Cortex of kidney (tissue), 1 donor: ENCODE results near the gene GNPDA1.

Source experiments
- DNase-seq: peaks from one replicate; lab custom pipeline; 2025; lab: John Stamatoyannopoulos, UW

GNPDA1 gene

DNA sequence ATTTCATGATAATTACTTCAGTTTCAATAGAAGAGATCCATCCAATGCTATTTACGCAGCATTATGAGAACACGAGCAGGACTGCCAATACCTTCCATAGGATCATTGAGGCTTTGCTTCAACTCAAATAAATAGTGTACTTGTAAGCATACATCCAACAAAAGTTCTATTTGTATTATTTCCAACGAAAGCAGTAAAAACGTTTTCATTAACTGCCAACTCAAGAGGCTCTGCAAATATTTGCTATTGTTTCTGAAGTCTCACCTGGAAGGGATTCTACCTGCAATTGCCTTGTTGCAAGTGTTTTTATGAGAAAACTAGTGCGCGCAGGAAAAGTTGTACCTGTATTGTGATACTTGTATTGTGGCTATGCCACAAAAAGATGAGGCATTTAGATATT, 11.0 kb upstream of the GNPDA1 start:
- no peak for DNase-seq

- DNase-seq: no peak
Observed at GRCh38 chr5:142020122-142020659, 7.4 kb upstream of the GNPDA1 start.

DNA sequence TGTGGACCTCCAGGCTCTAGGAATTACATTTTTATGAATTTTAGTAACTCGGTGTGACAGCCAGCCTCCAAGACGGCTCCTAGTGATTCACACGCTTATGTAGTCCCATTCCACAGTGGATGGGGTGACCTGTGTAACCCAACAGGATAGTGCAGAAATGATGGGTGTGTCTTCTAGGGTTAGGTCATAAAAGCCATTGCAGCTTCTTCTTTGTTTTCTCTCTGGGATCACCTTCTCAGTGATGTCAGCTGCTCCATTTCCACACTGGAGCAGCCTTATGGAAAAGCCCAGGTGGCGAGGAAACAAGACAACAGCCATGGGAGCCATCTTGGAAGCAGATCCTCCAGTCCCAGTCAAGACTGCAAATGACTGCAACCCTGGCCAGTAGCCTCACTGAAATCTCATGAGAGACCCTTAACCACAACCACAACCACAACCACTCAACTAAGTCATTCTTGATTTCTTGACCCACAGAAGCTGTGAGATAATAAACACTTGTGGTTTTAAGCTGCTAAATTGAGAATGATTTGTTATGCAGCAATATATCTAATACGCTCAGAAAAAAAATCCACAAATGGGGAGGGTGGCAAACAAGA, 5.1 kb upstream of the GNPDA1 start:
- DNase-seq: no peak

DNA sequence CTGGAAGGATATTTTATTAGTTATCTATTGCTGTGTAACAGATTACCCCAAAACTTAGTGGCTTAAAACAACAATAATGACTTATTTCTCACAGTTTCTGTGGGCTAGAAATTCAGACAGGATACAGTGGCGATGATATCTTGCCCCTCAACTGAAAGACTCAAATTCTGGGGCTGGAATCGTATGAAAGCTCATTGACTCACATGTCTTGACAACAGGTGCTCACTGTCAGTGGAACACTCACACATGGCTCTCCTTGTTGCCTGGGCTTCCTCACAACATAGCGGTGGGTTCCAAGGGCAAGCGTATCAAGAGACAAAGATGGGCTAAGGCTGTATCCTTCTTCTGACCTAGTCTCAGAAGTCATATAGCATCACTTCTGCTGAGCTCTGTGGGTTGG, 3.7 kb upstream of the GNPDA1 start:
- DNase-seq: no peak

DNA sequence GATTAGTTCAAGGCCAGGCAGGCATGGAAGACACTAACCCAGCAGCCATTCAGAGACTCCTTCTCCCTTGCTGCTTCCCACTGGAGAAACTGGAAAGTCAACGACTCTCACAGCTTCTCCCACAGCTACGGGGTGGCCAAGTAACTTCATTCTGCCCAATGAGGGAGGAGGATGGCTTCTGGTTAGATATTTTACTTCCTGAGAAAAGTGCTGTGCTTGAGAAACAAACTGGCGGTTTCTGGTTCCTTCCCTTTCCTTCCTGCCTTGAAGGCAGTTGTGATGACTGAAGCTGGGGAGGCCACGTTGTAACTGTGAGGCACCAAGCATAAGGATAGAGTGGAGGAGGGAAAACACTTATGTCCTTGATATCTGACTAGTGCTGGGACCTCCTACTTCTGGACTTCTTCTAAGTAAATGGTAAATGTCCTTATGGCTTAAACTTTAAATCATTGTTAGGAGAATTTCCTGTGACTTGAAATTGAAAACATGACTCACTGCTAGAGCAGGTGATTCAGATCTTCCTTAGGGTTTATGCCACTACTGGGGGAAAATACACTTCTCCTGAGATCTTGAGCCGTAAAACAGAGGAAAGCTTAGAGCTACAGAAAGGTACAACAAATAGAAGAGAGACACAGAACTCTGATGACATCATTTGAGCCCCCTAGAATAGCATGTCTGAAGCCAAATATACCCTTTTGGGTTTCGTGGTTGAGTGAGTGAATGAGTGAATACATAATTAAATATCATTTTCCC, 3.1 kb upstream of the GNPDA1 start:
- no peak for DNase-seq

GRCh38 chr5:142014911-142015584, 2.2 kb upstream of the GNPDA1 start:
- no peak for DNase-seq

DNA sequence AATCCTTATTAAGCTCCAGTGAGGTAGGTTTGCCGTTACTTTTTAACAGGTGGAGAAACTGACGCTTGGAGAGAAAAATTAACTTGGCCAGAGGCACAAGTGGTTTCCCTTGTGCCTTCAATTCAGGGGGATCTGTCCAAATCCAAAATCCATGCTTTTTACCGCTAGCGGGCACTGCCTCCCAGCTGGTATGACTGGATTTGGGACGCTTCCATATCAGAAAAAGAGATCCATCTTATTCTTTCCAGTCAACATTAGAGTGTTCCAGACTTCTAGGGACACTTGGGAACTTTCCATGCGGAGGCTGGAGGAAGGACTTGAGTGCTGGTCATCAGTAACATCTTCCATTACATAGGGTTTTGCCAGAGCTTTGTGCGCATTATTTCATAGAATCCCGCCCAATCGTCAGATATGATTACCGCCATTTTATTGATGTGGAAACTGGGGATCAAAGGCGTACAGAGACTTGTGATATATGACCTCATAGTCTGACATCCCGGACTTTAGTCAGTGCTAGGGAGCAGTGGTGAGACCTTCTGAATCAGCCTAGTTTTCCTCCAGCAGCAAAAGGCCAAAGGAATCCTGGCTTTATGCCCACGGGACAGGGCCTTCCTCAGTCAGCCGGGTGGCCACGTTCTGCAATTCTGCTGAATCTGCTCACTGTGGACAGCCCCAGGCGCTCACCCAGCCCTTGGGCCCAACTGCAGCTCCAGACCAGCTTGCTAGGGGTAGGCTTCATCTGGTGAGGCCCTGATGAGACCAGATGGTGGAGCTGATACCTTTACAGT, 1.1 kb upstream of the GNPDA1 start:
- DNase-seq: no peak

GRCh38 chr5:142012186-142012785, 541 bp downstream of the GNPDA1 start:
- no peak for DNase-seq

GRCh38 chr5:142011572-142012185, 1.1 kb downstream of the GNPDA1 start:
- no peak for DNase-seq

DNA sequence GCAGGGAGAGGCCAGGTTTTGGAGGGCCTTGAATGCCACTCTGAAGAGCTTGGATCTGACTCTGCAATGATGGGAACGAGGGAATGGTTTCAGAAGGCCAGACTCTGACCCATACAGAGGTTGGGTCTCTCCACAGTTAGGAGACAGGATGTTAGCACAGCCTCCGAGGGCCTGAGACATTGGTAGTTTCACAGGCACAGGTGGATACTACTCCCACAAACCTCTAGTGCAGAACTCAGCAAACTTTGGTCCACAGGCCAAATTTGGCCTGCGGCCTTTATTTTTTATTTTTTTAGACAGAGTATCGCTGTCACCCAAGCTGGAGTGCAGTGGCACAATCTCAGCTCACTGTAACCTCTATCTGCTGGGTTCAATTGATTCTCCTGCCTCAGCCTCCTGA, 2.9 kb downstream of the GNPDA1 start:
- no peak for DNase-seq

- DNase-seq: no peak
Observed at GRCh38 chr5:142008813-142009212, 4.0 kb downstream of the GNPDA1 start.

- no peak for DNase-seq
Observed at GRCh38 chr5:142007237-142007544, 5.6 kb downstream of the GNPDA1 start.

DNA sequence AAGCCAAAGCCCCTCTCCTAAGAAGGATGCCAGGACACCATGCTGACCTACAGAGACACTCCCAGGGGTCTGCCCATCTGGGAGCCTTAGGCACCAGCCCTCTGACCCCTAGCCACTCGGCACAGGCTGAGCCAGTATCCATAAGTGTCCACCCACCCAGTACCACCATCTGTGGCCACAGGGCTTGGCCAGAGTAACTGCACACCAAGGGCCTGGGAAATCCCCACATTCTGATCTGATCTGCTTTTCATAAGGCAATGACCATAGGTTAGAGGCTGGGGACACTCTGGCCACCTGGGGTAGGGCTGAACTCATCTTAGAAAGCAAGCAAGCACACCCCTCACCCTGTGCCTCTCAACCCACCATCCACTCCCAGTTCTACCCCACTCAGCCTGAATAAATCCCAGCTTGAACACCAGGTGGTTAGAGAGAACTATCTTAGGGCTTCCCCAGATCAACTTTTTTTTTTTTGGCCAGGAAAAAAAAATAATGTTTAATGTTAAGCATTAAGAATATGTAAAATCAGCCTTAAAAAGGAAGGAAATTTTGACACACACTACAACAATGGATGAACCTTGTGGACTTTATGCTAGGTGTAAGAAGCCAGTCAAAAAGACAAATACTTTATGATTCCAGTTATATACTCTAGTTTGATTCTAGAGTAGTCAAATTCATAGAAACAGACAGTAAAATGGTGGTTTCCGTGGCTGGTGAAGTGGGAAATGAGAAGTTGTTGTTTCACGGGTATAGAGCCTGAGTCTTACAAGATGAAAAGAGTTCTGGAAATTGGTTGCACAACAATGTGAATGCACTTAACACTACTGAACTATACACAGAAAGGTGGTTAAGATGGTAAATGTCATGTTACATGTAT, 6.2 kb downstream of the GNPDA1 start:
- DNase-seq: no peak

GRCh38 chr5:142003266-142003800, 9.5 kb downstream of the GNPDA1 start:
- no peak for DNase-seq

DNA sequence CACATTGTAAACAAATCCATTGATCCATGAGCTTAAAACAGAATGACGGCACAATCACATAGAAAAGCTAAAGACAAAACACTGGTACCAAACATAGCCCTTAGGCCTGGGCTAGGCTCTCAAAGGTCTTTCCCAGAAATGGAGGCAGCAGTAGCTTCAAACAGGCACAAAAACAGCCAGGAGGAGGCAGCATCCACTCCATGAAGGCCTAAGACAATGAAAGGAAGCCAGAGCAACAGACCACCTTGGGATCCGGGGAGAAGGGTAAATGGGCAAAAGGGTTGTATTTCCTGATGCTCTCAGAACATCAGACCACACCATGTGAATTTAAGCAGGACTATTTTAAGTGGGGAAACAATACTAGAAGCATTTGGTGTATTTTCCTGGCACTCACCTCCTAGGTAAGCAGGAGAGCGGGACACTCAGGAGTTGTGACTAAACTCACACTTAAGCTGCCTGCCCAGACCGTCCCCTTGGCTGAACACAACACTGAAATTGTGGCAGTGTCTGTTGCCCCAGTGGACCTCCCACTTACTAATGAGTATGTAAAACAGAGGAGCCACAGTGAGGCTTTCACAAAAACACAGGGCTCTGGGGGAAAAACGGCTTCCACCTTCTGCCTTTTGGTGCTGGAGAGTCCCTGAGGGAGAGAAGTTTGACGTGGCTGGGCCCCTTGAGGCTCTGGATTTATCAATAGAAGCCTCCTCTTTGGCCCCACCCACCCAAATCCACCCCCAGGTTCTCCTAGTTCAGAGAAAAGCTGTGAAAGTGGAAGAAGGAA, 11.9 kb downstream of the GNPDA1 start:
- DNase-seq: no peak

DNA sequence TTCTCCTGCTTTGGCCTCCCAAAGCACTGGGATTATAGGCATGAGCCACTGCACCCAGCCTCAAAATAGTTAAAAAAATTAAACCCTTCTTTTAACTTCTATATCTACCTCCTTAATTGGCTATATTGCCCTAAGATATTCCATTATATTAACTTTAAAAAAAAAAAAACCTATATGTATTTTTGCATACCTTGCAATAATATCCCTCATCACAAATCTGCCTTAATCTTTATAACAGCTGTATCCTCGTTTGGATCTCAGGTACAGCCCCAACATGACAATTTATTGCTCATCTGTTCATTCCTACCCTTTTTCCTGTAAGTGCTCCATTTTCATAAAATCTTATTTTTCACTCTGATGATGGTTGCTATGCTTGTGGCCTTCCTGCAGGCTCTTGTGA, 12.7 kb downstream of the GNPDA1 start:
- DNase-seq: no peak

DNA sequence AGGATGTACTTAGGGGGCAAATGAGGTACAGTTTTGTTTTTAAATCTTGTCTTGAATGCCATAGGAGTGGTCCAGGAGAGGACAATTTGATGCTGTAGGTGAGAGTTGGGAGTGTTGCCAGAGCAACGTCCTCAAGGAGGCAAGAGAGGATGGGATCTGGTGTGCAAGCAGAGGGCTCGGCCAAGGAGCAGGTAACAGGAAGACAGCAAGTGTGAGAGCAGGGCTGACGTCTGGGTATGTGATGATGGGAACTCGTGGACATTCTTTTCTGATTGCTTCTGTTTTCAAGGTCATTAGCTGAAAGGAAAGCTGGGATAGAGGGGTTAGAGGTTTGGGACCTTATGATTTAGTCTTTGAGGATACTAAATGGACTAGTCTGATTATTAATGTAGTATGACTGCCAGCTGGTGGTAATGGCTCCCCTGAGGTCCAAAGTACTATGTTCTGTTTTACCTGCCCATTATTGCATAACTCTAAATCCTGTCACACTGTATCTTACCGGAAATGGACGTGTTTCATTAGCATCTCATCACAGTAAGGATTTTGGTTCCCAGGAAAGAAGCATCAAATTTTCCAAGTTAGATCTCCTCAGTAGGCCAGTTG, 15.4 kb downstream of the GNPDA1 start:
- no peak for DNase-seq

- DNase-seq: no peak
Observed at GRCh38 chr5:141995656-141996055, 17.2 kb downstream of the GNPDA1 start.

- DNase-seq: no peak
Observed at GRCh38 chr5:141994511-141995136, 18.2 kb downstream of the GNPDA1 start.
